Measurements from ENCODE around the gene RAMAC.
A peak's percentile ranks its signal among the peaks of the same experiment; 100 is the strongest.

- TF ChIP-seq CTCF (IDR thresholded peaks at IDR 0.05 in 4 of 5, conservative IDR thresholded peaks at IDR 0.05 in 1 of 5) (peak; percentile 53 to 78 (median 66)), POLR2A (IDR thresholded peaks at IDR 0.05) (no peak)
These were observed 24.8 kb downstream of the RAMAC start for GRCh38 chr15:83010709-83011270.

Measured in gastrocnemius medialis (tissue), 4 donors.